ENCODE measurements around the gene TMEM163.

DNA sequence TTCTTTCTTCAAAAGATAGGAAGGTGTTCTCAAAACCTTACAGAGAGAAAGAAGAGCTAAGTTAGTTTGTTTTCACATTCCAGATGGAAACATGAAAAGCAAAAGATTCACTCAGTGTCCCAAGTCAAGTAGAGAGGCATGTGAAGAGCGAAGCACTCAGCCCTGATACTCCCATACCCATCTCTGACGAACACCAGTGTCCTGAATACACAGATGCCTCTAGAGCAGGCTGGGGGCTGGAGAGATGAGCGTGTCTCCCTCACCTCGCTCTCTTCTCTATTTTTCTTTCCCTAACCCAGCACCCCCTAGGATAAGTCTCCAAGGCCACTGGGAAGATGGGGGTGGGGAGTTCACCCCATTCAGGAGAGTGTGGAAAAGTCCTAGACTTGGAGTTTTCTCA is 227.8 kb downstream of the TMEM163 start:
- TF ChIP-seq, protein P1, sequence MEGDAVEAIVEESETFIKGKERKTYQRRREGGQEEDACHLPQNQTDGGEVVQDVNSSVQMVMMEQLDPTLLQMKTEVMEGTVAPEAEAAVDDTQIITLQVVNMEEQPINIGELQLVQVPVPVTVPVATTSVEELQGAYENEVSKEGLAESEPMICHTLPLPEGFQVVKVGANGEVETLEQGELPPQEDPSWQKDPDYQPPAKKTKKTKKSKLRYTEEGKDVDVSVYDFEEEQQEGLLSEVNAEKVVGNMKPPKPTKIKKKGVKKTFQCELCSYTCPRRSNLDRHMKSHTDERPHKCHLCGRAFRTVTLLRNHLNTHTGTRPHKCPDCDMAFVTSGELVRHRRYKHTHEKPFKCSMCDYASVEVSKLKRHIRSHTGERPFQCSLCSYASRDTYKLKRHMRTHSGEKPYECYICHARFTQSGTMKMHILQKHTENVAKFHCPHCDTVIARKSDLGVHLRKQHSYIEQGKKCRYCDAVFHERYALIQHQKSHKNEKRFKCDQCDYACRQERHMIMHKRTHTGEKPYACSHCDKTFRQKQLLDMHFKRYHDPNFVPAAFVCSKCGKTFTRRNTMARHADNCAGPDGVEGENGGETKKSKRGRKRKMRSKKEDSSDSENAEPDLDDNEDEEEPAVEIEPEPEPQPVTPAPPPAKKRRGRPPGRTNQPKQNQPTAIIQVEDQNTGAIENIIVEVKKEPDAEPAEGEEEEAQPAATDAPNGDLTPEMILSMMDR (IDR thresholded peaks at IDR 0.05; ENCODE audit: low read length) = no peak
- TF ChIP-seq EZH2 (IDR thresholded peaks at IDR 0.05; ENCODE audit: borderline replicate concordance, low read length) = no peak

All from OCI-LY1 (cell line).